Left forelimb (tissue), 1 donor: Measurements from ENCODE around the gene TRIOBP.
A peak's percentile ranks its signal among the peaks of the same experiment; 100 is the strongest.

ENCODE experiments used
- DNase-seq: peaks from one replicate; pipeline ENCODE4 v3.0.0-alpha.2; 2018; ENCODE audit warnings: low spot score

The TRIOBP gene

GRCh38 chr22:37824674-37825641, 128.1 kb downstream of the TRIOBP start:
- DNase-seq = peak; percentile 65
